Keratinocyte (primary cell): Measurements from ENCODE around the gene MND1. TPM values are rescaled to one million over a fixed set of nuclear protein-coding genes. Genes with fewer than 3 reads are reported as not detected.

ENCODE experiments used
- DNase-seq: peaks from one replicate; pipeline ENCODE4 v3.0.0-alpha.2; 2011; ENCODE audit warnings: low read depth, missing footprints, low spot score
- FAIRE-seq: peaks from 2 replicates; lab custom pipeline; 2011; peaks lifted over from hg19 to GRCh38; lab: Jason Lieb, UNC
- H2AFZ ChIP-seq: 2 replicates; pipeline ENCODE4 v1.6.0; 2012; ENCODE audit warnings: low read length, control low read depth, inconsistent platforms; ENCODE audit not compliant: control insufficient read depth
- H3K27ac ChIP-seq: 2 replicates; pipeline ENCODE4 v1.5.1; 2011; ENCODE audit warnings: low read length; ENCODE audit not compliant: control insufficient read depth, insufficient read depth
- H3K27me3 ChIP-seq: 3 replicates; pipeline ENCODE4 v1.6.0; 2011; ENCODE audit warnings: low read length; ENCODE audit not compliant: control insufficient read depth, insufficient read depth; ENCODE audit errors: extremely low read depth
- H3K36me3 ChIP-seq, 2 experiments: 2 replicates in 1 of 2; 3 replicates in 1 of 2; pipeline ENCODE4 v1.5.1; 2011; ENCODE audit warnings: low read length in 2 of 2, mild to moderate bottlenecking in 1 of 2; ENCODE audit not compliant: control insufficient read depth in 2 of 2, insufficient read depth in 2 of 2; ENCODE audit errors: extremely low read depth in 1 of 2
- H3K4me1 ChIP-seq: 3 replicates; pipeline ENCODE4 v1.5.1; 2011; ENCODE audit warnings: low read length; ENCODE audit not compliant: control insufficient read depth, insufficient read depth; ENCODE audit errors: extremely low read depth
- H3K4me2 ChIP-seq: 3 replicates; pipeline ENCODE4 v1.6.0; 2011; ENCODE audit warnings: low read depth, low read length; ENCODE audit not compliant: control insufficient read depth, insufficient read depth; ENCODE audit errors: extremely low read depth
- H3K4me3 ChIP-seq, 3 experiments: fragments of 200-600 bp in 1 of 3; sonication (generic) in 1 of 3; 2 replicates in 2 of 3; 3 replicates in 1 of 3; pipeline ENCODE4 v1.5.1; 2011 to 2016; ENCODE audit warnings: low read length in 3 of 3, mild to moderate bottlenecking in 3 of 3, control low read depth in 2 of 3, inconsistent platforms in 1 of 3, low read depth in 1 of 3, mixed read lengths in 1 of 3, mixed run types in 1 of 3, moderate library complexity in 1 of 3; ENCODE audit not compliant: control insufficient read depth in 2 of 3, insufficient read depth in 2 of 3; ENCODE audit errors: extremely low read depth in 1 of 3
- H3K79me2 ChIP-seq: 2 replicates; pipeline ENCODE4 v1.6.0; 2012; ENCODE audit warnings: low read length; ENCODE audit not compliant: control insufficient read depth, insufficient read depth
- H3K9ac ChIP-seq: 3 replicates; pipeline ENCODE4 v1.6.0; 2011; ENCODE audit warnings: low read length; ENCODE audit not compliant: control insufficient read depth, insufficient read depth; ENCODE audit errors: extremely low read depth
- H3K9me1 ChIP-seq: 3 replicates; pipeline ENCODE4 v1.6.0; 2011; ENCODE audit warnings: low read length; ENCODE audit not compliant: control insufficient read depth, insufficient read depth; ENCODE audit errors: extremely low read depth
- H3K9me3 ChIP-seq: 2 replicates; pipeline ENCODE4 v1.5.1; 2012; ENCODE audit warnings: low read depth, low read length; ENCODE audit not compliant: control insufficient read depth
- H4K20me1 ChIP-seq: 3 replicates; pipeline ENCODE4 v1.6.0; 2011; ENCODE audit warnings: low read length; ENCODE audit not compliant: control insufficient read depth, insufficient read depth; ENCODE audit errors: extremely low read depth
- EZH2 ChIP-seq: IDR thresholded peaks from one replicate; pipeline ENCODE4 v1.6.1; 2012; ENCODE audit warnings: inconsistent platforms, mild to moderate bottlenecking, low read length, moderate library complexity
- dilution Hi-C: fragments of 300-500 bp; cut with MboI; formaldehyde crosslinking; loops from one replicate; pipeline ENCODE4 v1.7.0; 2020; ENCODE audit warnings: low sequenced_read_pairs; ENCODE audit not compliant: extremely low pct_ligation_motif_present
- polyA plus RNA-seq, 5 experiments: library from polyadenylated mRNA; depleted of rRNA in 3 of 5; stranded (reverse) in 3 of 5; stranded (forward) in 1 of 5; unstranded in 1 of 5; fragments of >200 nt; gene quantifications; 1 replicate in 1 of 5; 2 replicates in 3 of 5; 3 replicates in 1 of 5; pipeline versions ENCODE4 v1.2.1 to v1.2.3, GENCODE V29; 2011 to 2012; ENCODE audit warnings: missing spikeins in 2 of 5, low read depth in 1 of 5, low replicate concordance in 1 of 5
- TF ChIP-seq, protein P1 (sequence below), 3 experiments: IDR thresholded peaks in 1 of 3; conservative IDR thresholded peaks in 1 of 3; optimal IDR thresholded peaks in 1 of 3; 2 replicates in 2 of 3; 3 replicates in 1 of 3; pipeline versions ENCODE3 to v1.5.1; 2011; ENCODE audit warnings: low read length in 3 of 3, mild to moderate bottlenecking in 3 of 3, moderate library complexity in 2 of 3, control low read depth in 1 of 3, inconsistent platforms in 1 of 3; ENCODE audit not compliant: insufficient read depth in 2 of 3; ENCODE audit errors: extremely low read depth in 1 of 3

The MND1 gene
- polyA plus RNA-seq, 1 donor (not counting 4 experiments of a cell fraction or from before 2014, with no cell fraction given) = 4.9 TPM

GRCh38 chr4:153345012-153345981 lies 809 bp downstream of the MND1 start:
- Histone ChIP-seq H3K27me3 (no peaks in the 10 kb centered on the region), H4K20me1 (no peaks in the 10 kb centered on the region), H2AFZ (peak overlapping the region; percentile 97), H3K4me2 (peak overlapping the region; percentile 98), H3K9me1 (no peaks in the 10 kb centered on the region), H3K79me2 (peaks cover 12% of the 10 kb centered on the region), H3K27ac (peak overlapping the region; percentile 77), H3K4me1 (peaks cover 15% of the 10 kb centered on the region), H3K9me3 (no peaks in the 10 kb centered on the region), H3K9ac (peak overlapping the region; percentile 86), H3K4me3 (peak overlapping the region; percentile 69 to 94 (median 83)), H3K36me3 (no peaks in the 10 kb centered on the region)
- DNase-seq (no peak), FAIRE-seq (peak; percentile 43)
- TF ChIP-seq, protein P1, sequence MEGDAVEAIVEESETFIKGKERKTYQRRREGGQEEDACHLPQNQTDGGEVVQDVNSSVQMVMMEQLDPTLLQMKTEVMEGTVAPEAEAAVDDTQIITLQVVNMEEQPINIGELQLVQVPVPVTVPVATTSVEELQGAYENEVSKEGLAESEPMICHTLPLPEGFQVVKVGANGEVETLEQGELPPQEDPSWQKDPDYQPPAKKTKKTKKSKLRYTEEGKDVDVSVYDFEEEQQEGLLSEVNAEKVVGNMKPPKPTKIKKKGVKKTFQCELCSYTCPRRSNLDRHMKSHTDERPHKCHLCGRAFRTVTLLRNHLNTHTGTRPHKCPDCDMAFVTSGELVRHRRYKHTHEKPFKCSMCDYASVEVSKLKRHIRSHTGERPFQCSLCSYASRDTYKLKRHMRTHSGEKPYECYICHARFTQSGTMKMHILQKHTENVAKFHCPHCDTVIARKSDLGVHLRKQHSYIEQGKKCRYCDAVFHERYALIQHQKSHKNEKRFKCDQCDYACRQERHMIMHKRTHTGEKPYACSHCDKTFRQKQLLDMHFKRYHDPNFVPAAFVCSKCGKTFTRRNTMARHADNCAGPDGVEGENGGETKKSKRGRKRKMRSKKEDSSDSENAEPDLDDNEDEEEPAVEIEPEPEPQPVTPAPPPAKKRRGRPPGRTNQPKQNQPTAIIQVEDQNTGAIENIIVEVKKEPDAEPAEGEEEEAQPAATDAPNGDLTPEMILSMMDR (optimal IDR thresholded peaks at IDR 0.05 in 1 of 3, IDR thresholded peaks at IDR 0.05 in 1 of 3, conservative IDR thresholded peaks at IDR 0.05 in 1 of 3; ENCODE audit: extremely low read depth in 1 of 3, insufficient read depth in 2 of 3, low read length in 3 of 3) = peak in 1 of 3 experiments; percentile 16
- TF ChIP-seq EZH2 = no peak
- dilution Hi-C loops = no loop called here

DNA sequence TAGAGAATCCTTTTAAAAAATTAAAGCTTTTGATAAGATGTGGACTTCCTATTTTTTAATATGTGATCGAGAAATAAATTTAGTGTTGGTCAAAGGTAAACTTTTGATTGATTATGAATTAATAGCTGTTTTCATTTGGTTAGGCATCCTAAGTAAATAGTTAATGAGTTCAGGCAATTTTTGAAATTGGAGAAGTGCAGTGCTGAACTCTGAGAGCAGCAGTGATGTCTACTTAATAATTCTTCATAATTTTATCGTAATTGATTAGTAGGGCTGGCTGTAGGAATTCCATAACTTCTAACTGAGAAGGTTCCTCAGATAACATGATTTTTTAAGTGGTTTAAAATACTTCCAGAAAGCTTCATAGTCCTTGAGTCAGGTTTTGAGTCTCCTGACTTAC lies 1.5 kb downstream of the MND1 start:
- dilution Hi-C loops = no loop called here
- no peak overlapping the region for H2AFZ ChIP-seq
- H3K9ac ChIP-seq = peak overlapping the region; percentile 86
- no peaks in the 10 kb centered on the region for H3K27me3 ChIP-seq
- peak overlapping the region; percentile 98 for H3K4me2 ChIP-seq
- DNase-seq (no peak), FAIRE-seq (no peak)
- peaks cover 15% of the 10 kb centered on the region for H3K4me1 ChIP-seq
- no peaks in the 10 kb centered on the region for H4K20me1 ChIP-seq
- peaks cover 12% of the 10 kb centered on the region for H3K79me2 ChIP-seq
- H3K4me3 ChIP-seq = peak overlapping the region in 2 of 3 experiments; percentile 83 to 94
- H3K36me3 ChIP-seq = no peaks in the 10 kb centered on the region
- no peak for TF ChIP-seq EZH2
- H3K9me1 ChIP-seq = no peaks in the 10 kb centered on the region
- H3K9me3 ChIP-seq = no peaks in the 10 kb centered on the region
- no peak overlapping the region for H3K27ac ChIP-seq
